ENCODE results near the gene ZNF195. TPM values are rescaled to one million over a fixed set of nuclear protein-coding genes. Genes with fewer than 3 reads are reported as not detected.
"Not testable (repeated sequence)": the region's sequence is repeated elsewhere in the genome, so short reads cannot be mapped to it uniquely, and the experiment has no call there.

Gene ZNF195
- total RNA-seq, 2 experiments from 2014 or later: 41.6 to 44.4 TPM

GRCh38 chr11:3356858-3357257 is 22.1 kb downstream of the ZNF195 start:
- no peaks in the 10 kb centered on the region for H3K27me3 Mint-ChIP-seq
- DNase-seq: no peak
- H3K4me3 Mint-ChIP-seq: no peak overlapping the region
- no peaks in the 10 kb centered on the region for H3K4me1 Mint-ChIP-seq
- POLR2A ChIA-PET: no interaction called here
- H3K9me3 Mint-ChIP-seq: peaks cover 44% of the 10 kb centered on the region
- ATAC-seq (ENCODE audit: low read depth): no peak
- peaks cover 58% of the 10 kb centered on the region for H3K36me3 Mint-ChIP-seq
- H3K27ac Mint-ChIP-seq: no peak overlapping the region

- no peak for DNase-seq
- POLR2A ChIA-PET: interaction anchor here (1.2 kb wide), 1 partner anchor 26 kb away, joined by 3 read pairs; the partner anchor contains the start of gene ZNF195
These were observed 25.9 kb downstream of the ZNF195 start for GRCh38 chr11:3353066-3353465.

GRCh38 chr11:3347127-3347526 is 31.8 kb downstream of the ZNF195 start:
- ATAC-seq (ENCODE audit: low read depth): no peak
- Mint-ChIP-seq H3K36me3 (no peaks in the 10 kb centered on the region), H3K27me3 (peaks cover 10% of the 10 kb centered on the region), H3K9me3 (peaks cover 8% of the 10 kb centered on the region), H3K4me1 (no peaks in the 10 kb centered on the region), H3K4me3 (no peak overlapping the region), H3K27ac (no peak overlapping the region)
- no peak for DNase-seq
- POLR2A ChIA-PET: no interaction called here

More at GRCh38 chr11:3353066-3353465, 25.9 kb downstream of the ZNF195 start:
- peaks cover 17% of the 10 kb centered on the region for H3K9me3 Mint-ChIP-seq
- no peaks in the 10 kb centered on the region for H3K27me3 Mint-ChIP-seq
- no peaks in the 10 kb centered on the region for H3K4me1 Mint-ChIP-seq
- peaks cover 21% of the 10 kb centered on the region for H3K36me3 Mint-ChIP-seq
- no peak for ATAC-seq (ENCODE audit: low read depth)
- no peak overlapping the region for H3K27ac Mint-ChIP-seq
- no peak overlapping the region for H3K4me3 Mint-ChIP-seq

- no peak for ATAC-seq (ENCODE audit: low read depth)
- H3K27ac Mint-ChIP-seq: no peak overlapping the region
- no peak for DNase-seq
- H3K36me3 Mint-ChIP-seq: no peaks in the 10 kb centered on the region
- H3K4me3 Mint-ChIP-seq: no peak overlapping the region
- no peaks in the 10 kb centered on the region for H3K4me1 Mint-ChIP-seq
- peaks cover 8% of the 10 kb centered on the region for H3K9me3 Mint-ChIP-seq
- POLR2A ChIA-PET: no interaction called here
- H3K27me3 Mint-ChIP-seq: peaks cover 12% of the 10 kb centered on the region
These were observed 32.4 kb downstream of the ZNF195 start for GRCh38 chr11:3346587-3346986.

- no peak overlapping the region for H3K4me3 Mint-ChIP-seq
- no peaks in the 10 kb centered on the region for H3K36me3 Mint-ChIP-seq
- no peaks in the 10 kb centered on the region for H3K4me1 Mint-ChIP-seq
- H3K27me3 Mint-ChIP-seq: peaks cover 12% of the 10 kb centered on the region
- H3K9me3 Mint-ChIP-seq: peaks cover 7% of the 10 kb centered on the region
- POLR2A ChIA-PET: no interaction called here
- no peak for ATAC-seq (ENCODE audit: low read depth)
- no peak for DNase-seq
- H3K27ac Mint-ChIP-seq: no peak overlapping the region
These were observed 33.2 kb downstream of the ZNF195 start for GRCh38 chr11:3345736-3346135.

GRCh38 chr11:3344327-3345174 is 34.4 kb downstream of the ZNF195 start:
- Mint-ChIP-seq H3K4me3 (no peak overlapping the region), H3K27me3 (peaks cover 13% of the 10 kb centered on the region), H3K9me3 (peaks cover 7% of the 10 kb centered on the region), H3K4me1 (no peaks in the 10 kb centered on the region), H3K27ac (no peak overlapping the region), H3K36me3 (no peaks in the 10 kb centered on the region)
- POLR2A ChIA-PET: no interaction called here
- ATAC-seq (ENCODE audit: low read depth) (no peak), DNase-seq (no peak)

- Mint-ChIP-seq H3K27me3 (peaks cover 21% of the 10 kb centered on the region), H3K4me3 (no peak overlapping the region)
- POLR2A ChIA-PET: no interaction called here
These were observed 36.2 kb downstream of the ZNF195 start for GRCh38 chr11:3342709-3343108.

GRCh38 chr11:3341298-3341697 is 37.6 kb downstream of the ZNF195 start:
- H3K27me3 Mint-ChIP-seq: peaks cover 21% of the 10 kb centered on the region
- DNase-seq: peak; percentile 74
- no peaks in the 10 kb centered on the region for H3K36me3 Mint-ChIP-seq
- POLR2A ChIA-PET: no interaction called here
- ATAC-seq (ENCODE audit: low read depth): no peak
- no peak overlapping the region for H3K27ac Mint-ChIP-seq
- H3K9me3 Mint-ChIP-seq: no peaks in the 10 kb centered on the region
- H3K4me1 Mint-ChIP-seq: no peaks in the 10 kb centered on the region
- no peak overlapping the region for H3K4me3 Mint-ChIP-seq

More at GRCh38 chr11:3342709-3343108, 36.2 kb downstream of the ZNF195 start:
- no peak for DNase-seq
- Mint-ChIP-seq H3K4me1 (no peaks in the 10 kb centered on the region), H3K27ac (no peak overlapping the region), H3K36me3 (no peaks in the 10 kb centered on the region), H3K9me3 (peaks cover 4% of the 10 kb centered on the region)
- no peak for ATAC-seq (ENCODE audit: low read depth)

- H3K4me1 Mint-ChIP-seq: no peaks in the 10 kb centered on the region
- H3K4me3 Mint-ChIP-seq: no peak overlapping the region
- peaks cover 21% of the 10 kb centered on the region for H3K27me3 Mint-ChIP-seq
- H3K36me3 Mint-ChIP-seq: no peaks in the 10 kb centered on the region
- no peak overlapping the region for H3K27ac Mint-ChIP-seq
- POLR2A ChIA-PET: no interaction called here
- no peak for DNase-seq
- H3K9me3 Mint-ChIP-seq: no peaks in the 10 kb centered on the region
- no peak for ATAC-seq (ENCODE audit: low read depth)
These were observed 38.9 kb downstream of the ZNF195 start for GRCh38 chr11:3340025-3340424.

GRCh38 chr11:3339340-3339624 is 39.7 kb downstream of the ZNF195 start:
- POLR2A ChIA-PET: no interaction called here
- Mint-ChIP-seq H3K27ac (no peak overlapping the region), H3K27me3 (peaks cover 21% of the 10 kb centered on the region), H3K4me3 (no peak overlapping the region), H3K9me3 (no peaks in the 10 kb centered on the region), H3K4me1 (no peaks in the 10 kb centered on the region), H3K36me3 (no peaks in the 10 kb centered on the region)
- no peak for DNase-seq
- no peak for ATAC-seq (ENCODE audit: low read depth)

GRCh38 chr11:3338569-3339339 is 40.2 kb downstream of the ZNF195 start:
- POLR2A ChIA-PET: no interaction called here
- H3K27me3 Mint-ChIP-seq: peaks cover 20% of the 10 kb centered on the region
- H3K4me1 Mint-ChIP-seq: no peaks in the 10 kb centered on the region
- no peak overlapping the region for H3K4me3 Mint-ChIP-seq
- H3K36me3 Mint-ChIP-seq: no peaks in the 10 kb centered on the region
- no peak overlapping the region for H3K27ac Mint-ChIP-seq
- DNase-seq (no peak), ATAC-seq (ENCODE audit: low read depth) (no peak)
- H3K9me3 Mint-ChIP-seq: no peaks in the 10 kb centered on the region

- ATAC-seq (ENCODE audit: low read depth); H3K4me3 Mint-ChIP-seq; H3K36me3 Mint-ChIP-seq; POLR2A ChIA-PET; H3K9me3 Mint-ChIP-seq; H3K27me3 Mint-ChIP-seq; H3K4me1 Mint-ChIP-seq; DNase-seq; H3K27ac Mint-ChIP-seq: not testable (repeated sequence)
These were observed 42.5 kb downstream of the ZNF195 start for GRCh38 chr11:3336420-3336819.

- ATAC-seq (ENCODE audit: low read depth); H3K27me3 Mint-ChIP-seq; POLR2A ChIA-PET: not testable (repeated sequence)
These were observed 45.8 kb downstream of the ZNF195 start for GRCh38 chr11:3333157-3333556.

GRCh38 chr11:3331078-3331477 is 47.9 kb downstream of the ZNF195 start:
- POLR2A ChIA-PET, H3K36me3 Mint-ChIP-seq, H3K27me3 Mint-ChIP-seq: not testable (repeated sequence)

More at GRCh38 chr11:3333157-3333556, 45.8 kb downstream of the ZNF195 start:
- not testable (repeated sequence) for H3K4me1 Mint-ChIP-seq, H3K9me3 Mint-ChIP-seq, H3K27ac Mint-ChIP-seq, DNase-seq, H3K4me3 Mint-ChIP-seq, H3K36me3 Mint-ChIP-seq

More at GRCh38 chr11:3331078-3331477, 47.9 kb downstream of the ZNF195 start:
- ATAC-seq (ENCODE audit: low read depth); H3K27ac Mint-ChIP-seq; H3K4me1 Mint-ChIP-seq; H3K4me3 Mint-ChIP-seq; DNase-seq; H3K9me3 Mint-ChIP-seq: not testable (repeated sequence)
